H1 (cell line): ENCODE results near the gene GCHFR.

Experiments used
- CEBPB ChIP-seq: IDR thresholded peaks from 2 replicates; pipeline ENCODE4 v1.6.1; 2012; ENCODE audit warnings: low read depth, low read length
- KDM4A ChIP-seq: IDR thresholded peaks from one replicate; pipeline ENCODE4 v1.7.1; 2012; ENCODE audit warnings: low read depth, mild to moderate bottlenecking, moderate library complexity, low read length, inconsistent platforms; ENCODE audit not compliant: severe bottlenecking
- NRF1 ChIP-seq: IDR thresholded peaks from 2 replicates; pipeline ENCODE4 v1.6.1; 2011; ENCODE audit warnings: mild to moderate bottlenecking, low read depth, low read length, improper control_type of control experiment
- POLR2A ChIP-seq, 2 experiments: IDR thresholded peaks; 1 replicate in 1 of 2; 2 replicates in 1 of 2; pipeline ENCODE4 v1.6.1; 2011; ENCODE audit warnings: low read depth in 2 of 2, low read length in 2 of 2, mild to moderate bottlenecking in 2 of 2; ENCODE audit errors: control extremely low read depth in 1 of 2
- TF ChIP-seq, protein P1 (sequence below), 3 experiments: IDR thresholded peaks; 1 replicate in 2 of 3; 2 replicates in 1 of 3; pipeline versions ENCODE4 v1.5.1 to v1.6.1; 2011; ENCODE audit warnings: low read length in 3 of 3, mild to moderate bottlenecking in 3 of 3, inconsistent platforms in 2 of 3, low read depth in 1 of 3, moderate library complexity in 1 of 3; ENCODE audit not compliant: insufficient read depth in 1 of 3; ENCODE audit errors: control extremely low read depth in 1 of 3

DNA sequence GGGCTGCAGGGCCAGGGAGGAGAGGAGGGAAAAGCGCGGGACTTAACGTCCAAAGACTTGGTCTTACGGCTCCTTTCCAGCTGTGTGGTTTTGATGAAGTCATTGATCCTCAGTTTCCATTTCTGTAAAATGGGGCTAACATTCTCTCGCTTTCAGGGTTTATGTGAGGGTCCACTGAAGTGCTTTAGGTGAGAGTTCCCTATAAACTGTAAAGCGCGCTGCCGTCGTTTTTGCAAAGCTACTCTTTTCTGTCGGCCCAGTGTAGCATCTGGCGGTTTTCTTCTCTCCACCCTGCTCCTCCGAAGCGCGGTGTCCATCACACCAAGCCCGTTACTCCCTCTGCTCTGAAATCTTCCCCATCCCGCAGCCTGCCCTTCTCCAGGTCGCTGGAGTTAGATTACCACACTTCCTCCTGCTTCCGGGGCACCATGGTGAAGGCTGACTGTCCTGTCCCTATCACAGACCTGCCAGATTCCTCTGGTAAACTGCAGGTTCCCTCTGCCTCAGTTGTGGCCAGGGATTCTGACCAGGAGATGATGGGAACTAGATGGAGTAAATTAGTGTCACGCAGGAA, 44.1 kb downstream of the GCHFR start:
- TF ChIP-seq NRF1 (no peak), KDM4A (no peak), CEBPB (no peak), POLR2A (IDR thresholded peaks at IDR 0.05; ENCODE audit: control extremely low read depth in 1 of 2, low read depth in 2 of 2, low read length in 2 of 2) (no peak)
- TF ChIP-seq, protein P1, sequence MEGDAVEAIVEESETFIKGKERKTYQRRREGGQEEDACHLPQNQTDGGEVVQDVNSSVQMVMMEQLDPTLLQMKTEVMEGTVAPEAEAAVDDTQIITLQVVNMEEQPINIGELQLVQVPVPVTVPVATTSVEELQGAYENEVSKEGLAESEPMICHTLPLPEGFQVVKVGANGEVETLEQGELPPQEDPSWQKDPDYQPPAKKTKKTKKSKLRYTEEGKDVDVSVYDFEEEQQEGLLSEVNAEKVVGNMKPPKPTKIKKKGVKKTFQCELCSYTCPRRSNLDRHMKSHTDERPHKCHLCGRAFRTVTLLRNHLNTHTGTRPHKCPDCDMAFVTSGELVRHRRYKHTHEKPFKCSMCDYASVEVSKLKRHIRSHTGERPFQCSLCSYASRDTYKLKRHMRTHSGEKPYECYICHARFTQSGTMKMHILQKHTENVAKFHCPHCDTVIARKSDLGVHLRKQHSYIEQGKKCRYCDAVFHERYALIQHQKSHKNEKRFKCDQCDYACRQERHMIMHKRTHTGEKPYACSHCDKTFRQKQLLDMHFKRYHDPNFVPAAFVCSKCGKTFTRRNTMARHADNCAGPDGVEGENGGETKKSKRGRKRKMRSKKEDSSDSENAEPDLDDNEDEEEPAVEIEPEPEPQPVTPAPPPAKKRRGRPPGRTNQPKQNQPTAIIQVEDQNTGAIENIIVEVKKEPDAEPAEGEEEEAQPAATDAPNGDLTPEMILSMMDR (IDR thresholded peaks at IDR 0.05; ENCODE audit: control extremely low read depth in 1 of 3, insufficient read depth in 1 of 3, low read depth in 1 of 3, low read length in 3 of 3): no peak
